H1 (cell line): ENCODE measurements around the gene ADARB2. TPM values are rescaled to one million over a fixed set of nuclear protein-coding genes. Genes with fewer than 3 reads are reported as not detected.

ENCODE experiments used
- CTCF ChIA-PET: fragments of 300-600 bp; sonication (Branson Sonifier 250); formaldehyde crosslinking; loops from one replicate; lab custom pipeline; 2021; ENCODE audit not compliant: partially characterized antibody; lab: Charles Lee
- POLR2A ChIA-PET: fragments of 300-600 bp; sonication (Branson Sonifier 250); formaldehyde crosslinking; loops from one replicate; lab custom pipeline; 2021; ENCODE audit warnings: inconsistent platforms; ENCODE audit not compliant: partially characterized antibody; lab: Charles Lee
- DNase-seq, 2 experiments: peaks; one replicate each; pipeline versions ENCODE4 v3.0.0 to v3.0.0-alpha.2; 2010 to 2022; ENCODE audit warnings: low spot score in 2 of 2, low read depth in 1 of 2, mixed read lengths in 1 of 2
- FAIRE-seq: peaks from 2 replicates; lab custom pipeline; 2011; peaks lifted over from hg19 to GRCh38; lab: Jason Lieb, UNC
- H2AFZ ChIP-seq: 2 replicates; pipeline ENCODE4 v1.8.1; 2012; ENCODE audit warnings: low read length, inconsistent platforms
- H2AK5ac ChIP-seq: 2 replicates; pipeline ENCODE4 v1.6.1; 2013; ENCODE audit warnings: low read depth, low read length
- H2BK120ac ChIP-seq: replicated peaks from 2 replicates; pipeline ENCODE3; 2013; ENCODE audit warnings: low read depth, low read length, inconsistent platforms
- H2BK12ac ChIP-seq: 2 replicates; pipeline ENCODE4 v1.6.1; 2013; ENCODE audit warnings: low read depth, low read length
- H2BK15ac ChIP-seq: 2 replicates; pipeline ENCODE4 v1.6.1; 2013; ENCODE audit warnings: low read length
- H2BK20ac ChIP-seq: 2 replicates; pipeline ENCODE4 v1.6.1; 2013; ENCODE audit warnings: low read length
- H2BK5ac ChIP-seq: 2 replicates; pipeline ENCODE4 v1.6.1; 2013; ENCODE audit warnings: low read depth, low read length
- H3K14ac ChIP-seq: 2 replicates; pipeline ENCODE4 v1.6.1; 2013; ENCODE audit warnings: inconsistent platforms; ENCODE audit not compliant: insufficient read length
- H3K18ac ChIP-seq: 2 replicates; pipeline ENCODE4 v1.6.1; 2013; ENCODE audit warnings: low read length; ENCODE audit errors: extremely low read depth
- H3K23ac ChIP-seq: 2 replicates; pipeline ENCODE4 v1.6.1; 2013; ENCODE audit warnings: inconsistent platforms; ENCODE audit not compliant: insufficient read length
- H3K23me2 ChIP-seq: 2 replicates; pipeline ENCODE4 v1.6.1; 2013; ENCODE audit warnings: low read depth, low read length
- H3K27ac ChIP-seq: 2 replicates; pipeline ENCODE4 v1.6.1; 2011; ENCODE audit warnings: low read depth, low read length, inconsistent platforms
- H3K27me3 ChIP-seq, 4 experiments: replicated peaks in 1 of 4; 1 replicate in 1 of 4; 2 replicates in 3 of 4; pipeline versions ENCODE4 v1.6.1 to v1.8.1; 2011 to 2013; ENCODE audit warnings: low read length in 3 of 4, mild to moderate bottlenecking in 3 of 4, inconsistent platforms in 2 of 4, mixed read lengths in 2 of 4, moderate library complexity in 1 of 4; ENCODE audit not compliant: control insufficient read depth in 3 of 4, insufficient read depth in 3 of 4; ENCODE audit errors: extremely low read depth in 1 of 4
- H3K36me3 ChIP-seq, 4 experiments: 2 replicates each; pipeline versions ENCODE4 v1.6.1 to v1.8.1; 2011 to 2013; ENCODE audit warnings: mild to moderate bottlenecking in 4 of 4, low read length in 3 of 4, moderate library complexity in 2 of 4, control low read depth in 1 of 4, inconsistent platforms in 1 of 4; ENCODE audit not compliant: insufficient read depth in 4 of 4, control insufficient read depth in 2 of 4
- H3K4ac ChIP-seq: replicated peaks from 2 replicates; pipeline ENCODE3; 2013; ENCODE audit warnings: low read length, low read depth, mixed read lengths, inconsistent platforms; ENCODE audit not compliant: insufficient read length
- H3K4me1 ChIP-seq, 4 experiments: replicated peaks in 1 of 4; 1 replicate in 1 of 4; 2 replicates in 3 of 4; pipeline versions ENCODE4 v1.6.1 to v1.8.1; 2011 to 2013; ENCODE audit warnings: low read length in 3 of 4, inconsistent platforms in 2 of 4, mixed read lengths in 1 of 4; ENCODE audit not compliant: insufficient read depth in 4 of 4, control insufficient read depth in 3 of 4
- H3K4me2 ChIP-seq, 2 experiments: 2 replicates each; pipeline versions ENCODE4 v1.6.1 to v1.8.1; 2011 to 2013; ENCODE audit warnings: low read depth in 2 of 2, low read length in 2 of 2, control low read depth in 1 of 2, inconsistent platforms in 1 of 2, mild to moderate bottlenecking in 1 of 2; ENCODE audit not compliant: insufficient read depth in 1 of 2
- H3K4me3 ChIP-seq, 4 experiments: fragments of 200-600, 300-600 bp in 1 of 4; sonication (generic), shearing (Covaris generic), sonication (Bioruptor Twin) in 1 of 4; 2 replicates each; pipeline versions ENCODE4 v1.5.1 to v1.8.1; 2011 to 2016; ENCODE audit warnings: low read length in 4 of 4, low read depth in 3 of 4, control low read depth in 2 of 4, inconsistent platforms in 2 of 4, mild to moderate bottlenecking in 2 of 4, mixed read lengths in 1 of 4, moderate library complexity in 1 of 4; ENCODE audit not compliant: insufficient read depth in 2 of 4; ENCODE audit errors: extremely low read depth in 1 of 4
- H3K56ac ChIP-seq: replicated peaks from 2 replicates; pipeline ENCODE3; 2013; ENCODE audit warnings: low read depth, mild to moderate bottlenecking, mixed read lengths, low read length, inconsistent platforms; ENCODE audit not compliant: insufficient read length
- H3K79me1 ChIP-seq: 2 replicates; pipeline ENCODE4 v1.6.1; 2013; ENCODE audit warnings: low read depth, low read length, control low read depth
- H3K79me2 ChIP-seq, 2 experiments: 2 replicates each; pipeline versions ENCODE4 v1.6.1 to v1.8.1; 2012 to 2013; ENCODE audit warnings: low read length in 2 of 2, mild to moderate bottlenecking in 2 of 2, inconsistent platforms in 1 of 2; ENCODE audit not compliant: insufficient read depth in 2 of 2, control insufficient read depth in 1 of 2
- H3K9ac ChIP-seq, 4 experiments: replicated peaks in 1 of 4; 1 replicate in 1 of 4; 2 replicates in 3 of 4; pipeline versions ENCODE4 v1.6.1 to v1.8.1; 2011 to 2013; ENCODE audit warnings: low read depth in 3 of 4, low read length in 3 of 4, control low read depth in 2 of 4, mild to moderate bottlenecking in 2 of 4, moderate library complexity in 2 of 4, inconsistent platforms in 1 of 4; ENCODE audit errors: extremely low read depth in 1 of 4
- H3K9me3 ChIP-seq, 2 experiments: 2 replicates each; pipeline versions ENCODE4 v1.6.1 to v1.8.1; 2012 to 2013; ENCODE audit warnings: mild to moderate bottlenecking in 2 of 2, moderate library complexity in 2 of 2, control low read depth in 1 of 2, inconsistent platforms in 1 of 2, low read depth in 1 of 2, low read length in 1 of 2, mixed read lengths in 1 of 2; ENCODE audit not compliant: insufficient read depth in 2 of 2
- H4K20me1 ChIP-seq, 2 experiments: replicated peaks in 1 of 2; 2 replicates each; pipeline versions ENCODE3 to v1.8.1; 2011 to 2013; ENCODE audit warnings: inconsistent platforms in 2 of 2, low read length in 2 of 2, mild to moderate bottlenecking in 1 of 2; ENCODE audit not compliant: insufficient read depth in 2 of 2, control insufficient read depth in 1 of 2
- H4K5ac ChIP-seq: 2 replicates; pipeline ENCODE4 v1.6.1; 2013; ENCODE audit warnings: low read length, low read depth, mixed read lengths, inconsistent platforms; ENCODE audit not compliant: insufficient read length
- H4K8ac ChIP-seq: 2 replicates; pipeline ENCODE4 v1.8.0; 2013; ENCODE audit warnings: mild to moderate bottlenecking, moderate library complexity, low read length, inconsistent platforms; ENCODE audit not compliant: insufficient read depth; ENCODE audit errors: extremely low read depth
- H4K91ac ChIP-seq: replicated peaks from 2 replicates; pipeline ENCODE3; 2013; ENCODE audit warnings: low read length, mixed read lengths, inconsistent platforms; ENCODE audit not compliant: insufficient read length
- ASH2L ChIP-seq: fragments of 200-600, 300-600 bp; sonication (generic); IDR thresholded peaks from one replicate; pipeline ENCODE4 v1.7.1; 2017; ENCODE audit warnings: low read length
- EGR1 ChIP-seq: IDR thresholded peaks from 2 replicates; pipeline ENCODE4 v1.6.1; 2011; ENCODE audit warnings: low read depth, low read length, borderline replicate concordance
- SIRT6 ChIP-seq: IDR thresholded peaks from one replicate; pipeline ENCODE4 v1.7.1; 2012; ENCODE audit warnings: low read length, inconsistent platforms
- SUZ12 ChIP-seq: fragments of 200-600 bp; sonication (generic); IDR thresholded peaks from 2 replicates; pipeline ENCODE4 v1.6.1; 2012; ENCODE audit warnings: mild to moderate bottlenecking, inconsistent platforms, low read length, moderate library complexity, mixed read lengths
- WGBS, 2 experiments: shearing (Covaris generic) in 1 of 2; methylation state at CpG; one replicate each; pipeline versions ENCODE4 v1.1.6 to v1.1.7; 2013 to 2015; ENCODE audit warnings: low lambda C conversion rate in 2 of 2, mixed read lengths in 2 of 2, inconsistent platforms in 1 of 2, low coverage in 1 of 2, missing lambda C conversion rate in 1 of 2; ENCODE audit not compliant: insufficient replicate concordance in 2 of 2, insufficient coverage in 1 of 2, insufficient read length in 1 of 2; ENCODE audit errors: extremely low coverage in 1 of 2, missing lambda C conversion rate in 1 of 2; 5-methylcytosine and 5-hydroxymethylcytosine counted together
- polyA plus RNA-seq, 7 experiments: library from polyadenylated mRNA; depleted of rRNA in 3 of 7; stranded (reverse) in 5 of 7; unstranded in 2 of 7; fragments of >200 nt in 5 of 7; fragments of 200-250 nt in 2 of 7; gene quantifications; 1 replicate in 5 of 7; 2 replicates in 1 of 7; 4 replicates in 1 of 7; pipeline versions ENCODE4 v1.2.1 to v1.2.3, GENCODE V29; 2011 to 2013; ENCODE audit warnings: missing spikeins in 2 of 7, mixed read lengths in 2 of 7
- total RNA-seq: library from RNA; stranded (reverse); fragmentation: NEBNext Ultra II Directional; extraction: Animal tissue kit (Norgen Biotek cat#: 25700); gene quantifications from 2 replicates; pipeline ENCODE4 v1.2.1, GENCODE V29; 2021

The ADARB2 gene
- total and polyA plus RNA-seq, 2 of the 8 experiments (the other 6 are each of a cell fraction or from before 2014, with no cell fraction given): 2.2 to 2.8 TPM

GRCh38 chr10:1498746-1499358, 238.5 kb downstream of the ADARB2 start:
- peak overlapping the region; percentile 84 for H3K56ac ChIP-seq
- H3K18ac ChIP-seq: no peak overlapping the region
- no peak for DNase-seq
- H4K5ac ChIP-seq: no peak overlapping the region
- CTCF ChIA-PET: no interaction called here
- H3K9me3 ChIP-seq: no peaks in the 10 kb centered on the region
- no peak for FAIRE-seq
- no peak overlapping the region for H2AFZ ChIP-seq
- H3K4me1 ChIP-seq: peaks cover 0 to 6% (median 0%) of the 10 kb centered on the region in 4 experiments; a peak in 1 of 7 replicates
- no peak overlapping the region for H4K91ac ChIP-seq
- H3K36me3 ChIP-seq: no peaks in the 10 kb centered on the region
- peaks cover 6% of the 10 kb centered on the region; the same call in 1 of the 2 replicates for H3K23me2 ChIP-seq
- 90 to 100% methylated on average over 5 of the region's 5 CpGs for WGBS, 2 experiments
- H3K27ac ChIP-seq: no peak overlapping the region
- H3K4ac ChIP-seq: no peak overlapping the region
- H3K79me2 ChIP-seq: no peaks in the 10 kb centered on the region
- peaks cover 0 to 2% of the 10 kb centered on the region in 2 experiments for H4K20me1 ChIP-seq
- H2BK12ac ChIP-seq: no peak overlapping the region
- TF ChIP-seq ASH2L: peak; percentile 39
- TF ChIP-seq EGR1: no peak
- TF ChIP-seq SIRT6: no peak
- TF ChIP-seq SUZ12: no peak
- no peak overlapping the region for H2BK120ac ChIP-seq
- H3K14ac ChIP-seq: no peak overlapping the region
- POLR2A ChIA-PET: no interaction called here
- H2AK5ac ChIP-seq: no peak overlapping the region
- no peaks in the 10 kb centered on the region for H3K27me3 ChIP-seq
- H2BK15ac ChIP-seq: no peak overlapping the region
- no peak overlapping the region for H3K4me2 ChIP-seq
- H3K4me3 ChIP-seq: no peak overlapping the region
- H3K79me1 ChIP-seq: no peaks in the 10 kb centered on the region
- no peak overlapping the region for H3K23ac ChIP-seq
- no peak overlapping the region for H3K9ac ChIP-seq
- H4K8ac ChIP-seq: no peak overlapping the region
- no peak overlapping the region for H2BK20ac ChIP-seq
- H2BK5ac ChIP-seq: no peak overlapping the region
